SK-N-SH treated with all-trans-retinoic acid at 6 μM for 48 hours (cell line): ENCODE measurements around the gene ANLN.

ENCODE experiments used
- CREB5 ChIP-seq: fragments of 250-450 bp; sonication (Bioruptor Pico); IDR thresholded peaks from 2 replicates; pipeline ENCODE4 v1.5.1; 2020; ENCODE audit warnings: low read depth, mild to moderate bottlenecking, moderate library complexity
- OSR1 ChIP-seq: fragments of 250-450 bp; sonication (Bioruptor Pico); IDR thresholded peaks from 2 replicates; pipeline ENCODE4 v1.8.0; 2022; ENCODE audit warnings: moderate library complexity, mild to moderate bottlenecking, inconsistent platforms
- RARB ChIP-seq: fragments of 250-450 bp; sonication (Bioruptor Pico); IDR thresholded peaks from 2 replicates; pipeline ENCODE4 v1.8.0; 2021; ENCODE audit warnings: mild to moderate bottlenecking, moderate library complexity
- ZFP3 ChIP-seq: fragments of 250-450 bp; sonication (Bioruptor Pico); IDR thresholded peaks from 2 replicates; pipeline ENCODE4 v1.5.0; 2020; ENCODE audit warnings: mild to moderate bottlenecking, moderate library complexity
- ZNF565 ChIP-seq: fragments of 450-650 bp; formaldehyde crosslinking; conservative IDR thresholded peaks from 2 replicates; pipeline ENCODE4 v1.5.0; 2020; ENCODE audit warnings: low read depth, mild to moderate bottlenecking, moderate library complexity

GRCh38 chr7:36430881-36431280, 41.2 kb downstream of the ANLN start:
- TF ChIP-seq CREB5 (CRISPR knock-in tag) (no peak), ZFP3 (CRISPR knock-in tag) (no peak), ZNF565 (CRISPR knock-in tag) (no peak), OSR1 (CRISPR knock-in tag) (no peak), RARB (CRISPR knock-in tag) (no peak)
